ENCODE results near the gene LTBP1. TPM values are rescaled to one million over a fixed set of nuclear protein-coding genes. Genes with fewer than 3 reads are reported as not detected.

The LTBP1 gene
- total RNA-seq, 2 experiments from 2014 or later: 0.10 to 0.27 TPM

GRCh38 chr2:33068261-33068660, 121.5 kb downstream of the LTBP1 start:
- Mint-ChIP-seq H3K36me3 (no peaks in the 10 kb centered on the region), H3K9me3 (no peaks in the 10 kb centered on the region), H3K27ac (no peak overlapping the region), H3K4me3 (no peak overlapping the region), H3K4me1 (ENCODE audit: low read depth) (peaks cover 4% of the 10 kb centered on the region), H3K27me3 (peaks cover 14% of the 10 kb centered on the region)
- DNase-seq: no peak
- intact Hi-C loops (cut with micrococcal nuclease): no loop called here
- ChIA-PET CTCF (no interaction called here), POLR2A (no interaction called here)

DNA sequence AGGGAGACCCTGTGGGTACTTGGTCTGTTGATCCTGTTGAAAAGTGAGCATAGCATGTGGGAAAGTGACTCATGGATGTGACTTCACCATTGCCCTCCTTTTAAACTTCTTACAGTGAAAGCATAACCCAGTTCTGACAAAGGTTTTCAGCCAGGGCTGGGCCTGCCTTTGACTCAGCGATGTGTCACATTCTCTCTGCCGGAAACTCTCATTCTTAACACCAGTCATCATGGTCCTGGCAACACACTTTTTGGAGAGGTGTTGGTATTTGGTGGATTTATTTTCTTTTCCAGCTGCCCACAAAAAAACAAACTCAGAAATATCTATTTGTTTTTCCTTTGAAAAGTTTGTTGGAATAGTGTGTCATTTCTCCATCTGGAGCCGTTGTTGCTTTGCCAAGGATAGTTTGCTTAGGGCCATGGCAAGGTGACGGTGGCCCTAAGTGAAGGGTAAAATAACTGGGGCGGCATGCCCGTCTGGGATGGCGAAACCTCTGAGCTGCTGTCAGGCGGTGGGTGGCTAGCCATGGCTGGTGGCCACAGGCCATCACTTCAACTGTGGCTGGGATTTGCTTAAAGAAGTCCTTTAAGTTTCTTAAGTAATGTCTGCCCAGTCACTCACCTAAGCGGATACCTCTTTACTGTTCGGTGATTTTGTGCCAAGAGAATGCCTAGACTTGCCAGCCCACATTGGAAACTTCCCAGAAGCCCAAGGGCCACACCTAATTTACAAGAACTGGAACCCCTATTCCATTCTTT, 123.3 kb downstream of the LTBP1 start:
- intact Hi-C loops (cut with micrococcal nuclease): loop anchor here (1.0 to 10.0 kb wide), 2 partner anchors 251 to 525 kb away; partner anchors contain the start of gene FAM98A
- peak; percentile 77 for DNase-seq
- Mint-ChIP-seq H3K36me3 (no peaks in the 10 kb centered on the region), H3K27ac (no peak overlapping the region), H3K27me3 (peaks cover 14% of the 10 kb centered on the region), H3K9me3 (no peaks in the 10 kb centered on the region), H3K4me3 (no peak overlapping the region), H3K4me1 (ENCODE audit: low read depth) (peaks cover 4% of the 10 kb centered on the region)
- POLR2A ChIA-PET: no interaction called here
- CTCF ChIA-PET: no interaction called here

GRCh38 chr2:33071591-33071990, 124.8 kb downstream of the LTBP1 start:
- CTCF ChIA-PET: no interaction called here
- H3K36me3 Mint-ChIP-seq: no peaks in the 10 kb centered on the region
- DNase-seq: no peak
- POLR2A ChIA-PET: no interaction called here
- H3K27me3 Mint-ChIP-seq: peaks cover 12% of the 10 kb centered on the region
- H3K4me3 Mint-ChIP-seq: no peak overlapping the region
- intact Hi-C loops (cut with micrococcal nuclease): loop anchor here (10.0 kb wide), 1 partner anchor 523 kb away; the partner anchor contains the start of gene FAM98A
- peaks cover 4% of the 10 kb centered on the region for H3K4me1 Mint-ChIP-seq (ENCODE audit: low read depth)
- H3K9me3 Mint-ChIP-seq: no peaks in the 10 kb centered on the region
- no peak overlapping the region for H3K27ac Mint-ChIP-seq

- H3K4me1 Mint-ChIP-seq (ENCODE audit: low read depth): peaks cover 4% of the 10 kb centered on the region
- intact Hi-C loops (cut with micrococcal nuclease): loop anchor here (10.0 kb wide), 1 partner anchor 522 kb away; the partner anchor contains the start of gene FAM98A
- H3K4me3 Mint-ChIP-seq: no peak overlapping the region
- H3K27me3 Mint-ChIP-seq: peaks cover 12% of the 10 kb centered on the region
- no peak for DNase-seq
- no peak overlapping the region for H3K27ac Mint-ChIP-seq
- H3K36me3 Mint-ChIP-seq: no peaks in the 10 kb centered on the region
- POLR2A ChIA-PET: no interaction called here
- no peaks in the 10 kb centered on the region for H3K9me3 Mint-ChIP-seq
- CTCF ChIA-PET: no interaction called here
Measured at GRCh38 chr2:33072614-33073013, 125.9 kb downstream of the LTBP1 start.

- intact Hi-C loops (cut with micrococcal nuclease): loop anchor here (10.0 kb wide), 1 partner anchor 522 kb away; the partner anchor contains the start of gene FAM98A
- Mint-ChIP-seq H3K4me3 (no peak overlapping the region), H3K27ac (no peak overlapping the region), H3K4me1 (ENCODE audit: low read depth) (peaks cover 4% of the 10 kb centered on the region), H3K9me3 (no peaks in the 10 kb centered on the region), H3K27me3 (peaks cover 13% of the 10 kb centered on the region), H3K36me3 (no peaks in the 10 kb centered on the region)
- POLR2A ChIA-PET: no interaction called here
- no peak for DNase-seq
- CTCF ChIA-PET: no interaction called here
Measured at GRCh38 chr2:33073018-33073417, 126.3 kb downstream of the LTBP1 start.

GRCh38 chr2:33074197-33074596, 127.4 kb downstream of the LTBP1 start:
- Mint-ChIP-seq H3K27ac (no peak overlapping the region), H3K4me3 (no peak overlapping the region), H3K27me3 (peaks cover 13% of the 10 kb centered on the region), H3K4me1 (ENCODE audit: low read depth) (peaks cover 4% of the 10 kb centered on the region), H3K36me3 (no peaks in the 10 kb centered on the region), H3K9me3 (no peaks in the 10 kb centered on the region)
- ChIA-PET POLR2A (no interaction called here), CTCF (no interaction called here)
- DNase-seq: no peak
- intact Hi-C loops (cut with micrococcal nuclease): loop anchor here (10.0 kb wide), 1 partner anchor 521 kb away; the partner anchor contains the start of gene FAM98A

DNA sequence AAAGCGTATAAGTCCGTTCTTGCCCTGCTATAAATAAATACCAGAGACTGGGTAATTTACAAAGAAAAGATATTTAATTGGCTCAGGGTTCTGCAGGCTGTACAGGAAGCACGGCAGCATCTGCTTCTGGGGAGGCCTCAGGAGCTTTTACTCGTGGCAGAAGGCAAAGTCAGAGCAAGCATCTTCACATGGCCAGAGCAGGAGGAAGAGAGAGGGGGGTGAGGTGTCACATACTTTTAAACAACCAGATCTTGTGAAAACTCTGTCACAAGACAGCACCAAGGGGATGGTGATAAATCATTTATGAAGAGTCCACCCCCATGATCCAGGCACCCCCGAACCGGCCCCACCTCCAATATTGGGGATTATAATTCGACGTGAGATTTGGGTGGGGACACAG, 130.6 kb downstream of the LTBP1 start:
- Mint-ChIP-seq H3K9me3 (no peaks in the 10 kb centered on the region), H3K4me1 (ENCODE audit: low read depth) (no peaks in the 10 kb centered on the region), H3K27me3 (peaks cover 7% of the 10 kb centered on the region), H3K4me3 (no peak overlapping the region), H3K27ac (no peak overlapping the region), H3K36me3 (no peaks in the 10 kb centered on the region)
- intact Hi-C loops (cut with micrococcal nuclease): loop anchor here (10.0 kb wide), 1 partner anchor 517 kb away; the partner anchor contains the start of gene FAM98A
- DNase-seq: no peak
- ChIA-PET POLR2A (no interaction called here), CTCF (no interaction called here)

DNA sequence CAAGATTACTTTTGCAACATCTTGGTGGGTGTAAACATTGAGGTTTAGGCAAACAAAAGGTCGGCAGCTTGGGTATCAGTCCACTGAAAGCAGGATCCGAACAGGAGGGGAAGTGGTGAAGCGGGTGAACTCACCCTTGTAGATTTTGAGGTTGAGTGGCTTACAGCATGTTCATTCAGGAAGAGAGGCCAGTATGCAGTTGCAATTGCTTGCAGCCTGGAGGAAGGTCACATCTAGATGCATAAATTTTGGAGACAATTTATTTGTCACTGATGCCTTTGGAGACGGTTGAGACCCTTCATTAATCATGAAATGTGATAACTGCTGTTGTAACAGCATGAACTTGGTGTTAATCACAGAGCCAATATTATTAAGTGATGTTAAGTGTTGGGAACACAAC, 131.1 kb downstream of the LTBP1 start:
- Mint-ChIP-seq H3K9me3 (no peaks in the 10 kb centered on the region), H3K27ac (no peak overlapping the region), H3K36me3 (no peaks in the 10 kb centered on the region), H3K4me1 (ENCODE audit: low read depth) (no peaks in the 10 kb centered on the region), H3K27me3 (peaks cover 5% of the 10 kb centered on the region), H3K4me3 (no peak overlapping the region)
- no peak for DNase-seq
- intact Hi-C loops (cut with micrococcal nuclease): loop anchor here (10.0 kb wide), 1 partner anchor 517 kb away; the partner anchor contains the start of gene FAM98A
- CTCF ChIA-PET: no interaction called here
- POLR2A ChIA-PET: no interaction called here

DNA sequence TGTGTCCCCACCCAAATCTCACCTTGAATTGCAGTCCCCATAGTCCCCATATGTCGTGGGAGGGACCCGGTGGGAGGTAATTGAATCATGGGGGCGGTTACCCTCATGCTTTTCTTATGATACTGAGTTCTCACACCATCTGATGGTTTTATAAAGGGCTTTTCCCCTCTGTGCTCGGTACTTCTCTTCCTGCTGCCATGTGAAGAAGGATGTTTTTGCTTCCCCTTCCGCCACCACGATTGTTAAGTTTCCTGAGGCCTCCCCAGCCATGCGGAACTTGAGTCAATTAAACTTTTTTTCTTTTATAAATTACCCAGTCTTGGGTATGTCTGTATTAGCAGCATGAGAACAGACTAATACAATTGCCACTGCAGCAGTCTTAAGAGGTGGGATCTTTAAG, 134.9 kb downstream of the LTBP1 start:
- Mint-ChIP-seq H3K27ac (no peak overlapping the region), H3K36me3 (no peaks in the 10 kb centered on the region), H3K27me3 (peaks cover 19% of the 10 kb centered on the region), H3K4me3 (no peak overlapping the region), H3K9me3 (no peaks in the 10 kb centered on the region), H3K4me1 (ENCODE audit: low read depth) (no peaks in the 10 kb centered on the region)
- CTCF ChIA-PET: no interaction called here
- DNase-seq: no peak
- intact Hi-C loops (cut with micrococcal nuclease): no loop called here
- POLR2A ChIA-PET: no interaction called here

DNA sequence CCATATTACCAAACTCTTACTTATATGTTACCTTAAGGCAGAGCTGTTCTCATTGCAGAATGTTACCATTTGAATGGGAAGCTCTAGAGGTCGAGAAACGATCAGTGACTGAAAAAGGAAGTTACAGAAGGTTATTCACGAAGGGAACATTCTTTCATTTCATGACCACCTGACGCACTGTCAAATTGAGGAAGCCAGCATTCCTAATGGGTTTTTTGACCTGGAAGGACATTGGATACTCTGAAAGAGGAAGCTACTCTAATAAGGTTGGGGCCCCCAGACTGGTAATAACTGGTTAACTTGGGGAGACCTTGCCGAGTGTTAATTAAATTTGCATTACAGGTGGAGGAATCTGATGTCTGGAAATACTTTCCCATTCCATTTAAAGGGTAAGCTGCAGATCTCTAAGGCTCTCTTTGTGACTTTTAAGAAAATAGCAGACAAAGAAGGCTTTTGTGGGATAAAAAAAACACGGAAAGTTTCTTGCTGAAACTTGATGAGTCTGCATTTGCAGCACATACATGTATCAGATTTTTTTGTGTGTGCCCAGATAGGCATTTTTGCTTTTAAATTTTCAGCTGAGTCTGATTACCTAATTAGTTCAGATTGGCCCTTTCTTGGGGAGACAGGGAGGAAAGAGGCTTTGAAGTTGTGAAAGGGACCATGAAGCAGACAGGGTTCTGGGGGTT, 137.1 kb downstream of the LTBP1 start:
- ChIA-PET POLR2A (no interaction called here), CTCF (interaction anchor here (1.3 kb wide), 1 partner anchor 288 kb away, joined by 3 read pairs; no protein-coding TSS in a partner anchor)
- Mint-ChIP-seq H3K27me3 (peaks cover 18% of the 10 kb centered on the region), H3K9me3 (no peaks in the 10 kb centered on the region), H3K27ac (no peak overlapping the region), H3K4me1 (ENCODE audit: low read depth) (no peaks in the 10 kb centered on the region), H3K4me3 (no peak overlapping the region), H3K36me3 (no peaks in the 10 kb centered on the region)
- no peak for DNase-seq
- intact Hi-C loops (cut with micrococcal nuclease): no loop called here

DNA sequence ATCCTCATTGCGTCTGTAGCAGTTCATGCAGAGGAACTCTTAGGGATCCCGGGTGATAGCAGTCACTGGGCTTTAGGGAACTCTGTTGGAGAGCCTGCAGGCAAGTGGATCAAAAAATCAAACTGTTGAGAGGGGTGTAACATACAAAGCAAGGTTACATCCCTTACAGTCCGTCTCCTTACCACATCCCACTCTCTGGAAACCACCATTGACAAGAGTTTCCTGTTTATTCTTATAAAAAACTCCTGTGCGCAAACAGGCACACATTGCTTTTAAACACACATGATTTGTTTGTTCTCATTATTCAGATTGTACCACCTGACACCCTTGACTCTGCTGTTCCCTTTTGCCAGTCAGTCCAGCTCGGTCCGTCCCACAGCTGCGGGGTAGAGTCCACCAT, 137.7 kb downstream of the LTBP1 start:
- peaks cover 18% of the 10 kb centered on the region for H3K27me3 Mint-ChIP-seq
- ChIA-PET CTCF (interaction anchor here (1.3 kb wide), 1 partner anchor 288 kb away, joined by 3 read pairs; no protein-coding TSS in a partner anchor), POLR2A (no interaction called here)
- DNase-seq: no peak
- no peaks in the 10 kb centered on the region for H3K4me1 Mint-ChIP-seq (ENCODE audit: low read depth)
- H3K36me3 Mint-ChIP-seq: no peaks in the 10 kb centered on the region
- no peaks in the 10 kb centered on the region for H3K9me3 Mint-ChIP-seq
- H3K27ac Mint-ChIP-seq: no peak overlapping the region
- intact Hi-C loops (cut with micrococcal nuclease): no loop called here
- no peak overlapping the region for H3K4me3 Mint-ChIP-seq

DNA sequence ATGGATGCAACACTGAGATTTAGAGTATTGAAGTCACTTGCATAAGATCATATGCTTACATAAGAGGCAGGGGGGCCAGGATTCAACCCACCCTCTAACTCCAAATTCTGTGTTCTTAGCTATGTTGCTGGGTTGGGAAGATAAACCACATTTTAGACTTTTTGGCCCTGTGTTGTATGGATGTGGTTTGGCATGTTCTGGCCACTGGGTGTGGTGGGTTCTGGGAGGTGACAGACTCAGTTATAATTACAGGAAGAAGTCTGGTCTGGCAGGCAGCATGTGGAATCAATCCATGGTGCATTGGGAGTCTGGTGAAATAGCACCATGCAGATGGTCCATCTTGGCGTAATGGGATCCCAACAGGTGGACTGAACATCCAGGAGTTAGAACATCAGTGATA, 138.9 kb downstream of the LTBP1 start:
- ChIA-PET CTCF (no interaction called here), POLR2A (interaction anchor here (0.6 kb wide), 1 partner anchor 1404 kb away, joined by 3 read pairs; no protein-coding TSS in a partner anchor)
- no peaks in the 10 kb centered on the region for H3K4me1 Mint-ChIP-seq (ENCODE audit: low read depth)
- peaks cover 16% of the 10 kb centered on the region for H3K27me3 Mint-ChIP-seq
- no peak for DNase-seq
- H3K4me3 Mint-ChIP-seq: no peak overlapping the region
- no peaks in the 10 kb centered on the region for H3K36me3 Mint-ChIP-seq
- H3K27ac Mint-ChIP-seq: no peak overlapping the region
- no peaks in the 10 kb centered on the region for H3K9me3 Mint-ChIP-seq
- intact Hi-C loops (cut with micrococcal nuclease): no loop called here
